SJSA1 (cell line): Measurements from ENCODE around the gene FOXL2. TPM values are rescaled to one million over a fixed set of nuclear protein-coding genes. Genes with fewer than 3 reads are reported as not detected.

Source experiments
- DNase-seq, 2 experiments: peaks; one replicate each; pipeline ENCODE4 v3.0.0-alpha.2; 2015 to 2020; ENCODE audit warnings: low spot score in 2 of 2, low read depth in 1 of 2
- H3K27ac ChIP-seq: fragments of 250-450 bp; sonication (Bioruptor Pico); 2 replicates; pipeline ENCODE4 v1.5.1; 2020; ENCODE audit warnings: mild to moderate bottlenecking, moderate library complexity
- H3K27me3 ChIP-seq: fragments of 250-450 bp; sonication (Bioruptor Pico); replicated peaks from 2 replicates; pipeline ENCODE4 v1.5.1; 2020; ENCODE audit warnings: mild to moderate bottlenecking, moderate library complexity
- H3K36me3 ChIP-seq: fragments of 250-450 bp; sonication (Bioruptor Pico); 2 replicates; pipeline ENCODE4 v1.5.1; 2020; ENCODE audit warnings: mild to moderate bottlenecking
- H3K4me1 ChIP-seq: fragments of 250-450 bp; sonication (Bioruptor Pico); replicated peaks from 2 replicates; pipeline ENCODE4 v1.6.1; 2021; ENCODE audit warnings: mild to moderate bottlenecking
- H3K4me3 ChIP-seq: fragments of 250-450 bp; sonication (Bioruptor Pico); 2 replicates; pipeline ENCODE4 v1.5.1; 2020; ENCODE audit warnings: mild to moderate bottlenecking
- H3K9me3 ChIP-seq: fragments of 250-450 bp; sonication (Bioruptor Pico); replicated peaks from 2 replicates; pipeline ENCODE4 v1.5.1; 2020; ENCODE audit warnings: mild to moderate bottlenecking
- total RNA-seq: library from RNA; depleted of rRNA; stranded (reverse); fragments of >200 nt; shearing (Covaris generic); gene quantifications from 2 replicates; pipeline ENCODE4 v1.2.3, GENCODE V29; 2014; rRNA removed

Gene FOXL2
- not detected in 2 replicates for total RNA-seq

DNA sequence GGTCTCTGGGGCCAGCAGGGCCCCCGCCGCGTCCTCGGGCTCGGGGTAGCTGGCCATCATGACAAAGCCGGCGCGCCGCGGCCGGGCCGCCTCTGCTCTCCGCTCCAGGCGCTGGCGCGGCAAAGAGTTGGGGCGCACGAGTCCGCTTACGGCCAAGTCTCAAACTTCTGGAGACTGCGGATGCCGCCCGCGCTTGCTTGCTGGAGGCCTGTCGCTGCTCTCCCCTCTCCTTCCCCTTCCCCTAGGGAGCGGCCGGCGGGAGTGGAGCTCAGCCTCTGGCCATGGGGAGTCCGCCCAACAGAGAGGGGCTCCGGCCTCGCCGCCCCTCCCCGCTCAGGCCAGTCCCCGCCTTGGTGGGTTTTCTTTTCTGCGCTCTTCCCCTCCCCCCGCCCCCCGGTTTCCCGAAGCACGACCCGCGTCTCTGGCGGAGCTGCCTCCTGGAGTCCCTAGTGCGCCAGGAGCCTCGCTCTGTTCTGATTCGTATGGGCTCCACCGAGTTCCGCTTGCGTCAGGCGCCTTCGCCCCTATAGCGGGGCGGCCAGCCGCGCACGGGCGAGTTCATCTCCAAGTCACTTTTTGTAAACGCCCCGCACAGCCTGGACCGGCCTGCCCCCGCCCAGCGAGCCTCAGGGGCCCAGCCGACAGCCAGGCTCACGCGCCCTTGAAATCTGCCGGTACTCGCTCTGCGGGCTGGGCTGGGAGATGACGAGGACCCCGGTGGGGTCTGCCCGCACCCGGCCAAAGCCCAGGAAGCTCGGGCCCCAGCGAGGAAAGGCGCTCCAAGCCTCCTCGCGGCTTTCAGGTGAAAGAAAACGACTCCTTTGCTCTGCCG is at the start of gene FOXL2, which contains the start of gene FOXL2NB:
Gene FOXL2, minus strand, starts transcription at position 475 of the 832 bp plus-strand sequence. Its CDS starts 415 bp downstream, at position 60.
Gene FOXL2NB, plus strand, starts transcription at position 555 of the 832 bp plus-strand sequence. Its CDS starts 148 bp downstream, at position 703.
- H3K4me1 ChIP-seq, result peaks cover 27% of the 10 kb centered on the region
- H3K4me3 ChIP-seq, result peak within 1 kb of the TSS; percentile 17
- peaks cover 87% of the 10 kb centered on the region for H3K27me3 ChIP-seq
- no peak within 1 kb of the TSS for H3K27ac ChIP-seq
- no peaks in the 10 kb centered on the region for H3K36me3 ChIP-seq
- H3K9me3 ChIP-seq, result peaks cover 10% of the 10 kb centered on the region
- no peak for DNase-seq

DNA sequence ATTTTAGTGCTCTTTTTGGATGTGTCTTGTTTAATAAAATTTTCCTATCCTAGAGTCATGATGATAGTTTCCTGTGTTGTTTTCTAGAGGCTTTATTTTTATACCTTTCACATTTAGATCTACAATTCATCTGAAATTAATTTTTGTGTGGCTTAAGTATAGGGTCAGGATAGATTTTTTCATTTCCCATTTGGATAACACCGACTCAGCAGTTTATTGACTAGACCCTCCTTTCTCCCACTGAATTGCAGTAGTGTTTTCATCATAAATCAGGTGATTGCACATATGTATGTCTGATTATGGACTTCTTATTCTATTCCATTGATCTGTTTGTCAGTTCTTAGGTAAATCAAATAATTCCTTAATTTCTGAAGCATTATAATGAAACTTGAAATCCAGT is 48.8 kb upstream of the FOXL2 start:
- Histone ChIP-seq H3K27ac (no peak overlapping the region), H3K27me3 (no peaks in the 10 kb centered on the region; the same call in 1 of the 2 replicates), H3K36me3 (no peaks in the 10 kb centered on the region), H3K9me3 (no peaks in the 10 kb centered on the region), H3K4me1 (no peaks in the 10 kb centered on the region), H3K4me3 (no peak overlapping the region)
- no peak for DNase-seq

DNA sequence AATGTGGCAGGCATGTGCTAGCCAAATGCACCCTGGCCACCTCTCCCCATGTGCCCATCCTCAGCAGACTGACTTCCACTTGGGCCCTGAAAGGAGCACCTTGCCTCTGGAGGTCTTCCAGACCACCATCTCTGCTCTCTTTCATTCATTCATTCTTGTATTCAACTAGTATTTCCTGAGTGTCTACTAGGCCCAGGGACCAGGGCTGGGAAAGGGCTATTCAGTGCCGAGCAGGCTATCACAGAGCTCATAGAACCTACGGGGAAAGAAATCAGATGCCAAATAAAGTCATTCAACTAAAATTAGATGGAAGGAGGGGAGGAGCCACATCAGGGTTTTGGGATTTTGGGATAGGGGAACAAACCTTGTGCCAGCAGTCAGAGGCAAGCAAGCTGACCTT is 40.2 kb upstream of the FOXL2 start:
- H3K27me3 ChIP-seq, result no peaks in the 10 kb centered on the region
- H3K9me3 ChIP-seq, result no peaks in the 10 kb centered on the region
- DNase-seq, result no peak
- H3K36me3 ChIP-seq, result no peaks in the 10 kb centered on the region
- no peak overlapping the region for H3K4me3 ChIP-seq
- no peaks in the 10 kb centered on the region for H3K4me1 ChIP-seq
- H3K27ac ChIP-seq, result no peak overlapping the region

DNA sequence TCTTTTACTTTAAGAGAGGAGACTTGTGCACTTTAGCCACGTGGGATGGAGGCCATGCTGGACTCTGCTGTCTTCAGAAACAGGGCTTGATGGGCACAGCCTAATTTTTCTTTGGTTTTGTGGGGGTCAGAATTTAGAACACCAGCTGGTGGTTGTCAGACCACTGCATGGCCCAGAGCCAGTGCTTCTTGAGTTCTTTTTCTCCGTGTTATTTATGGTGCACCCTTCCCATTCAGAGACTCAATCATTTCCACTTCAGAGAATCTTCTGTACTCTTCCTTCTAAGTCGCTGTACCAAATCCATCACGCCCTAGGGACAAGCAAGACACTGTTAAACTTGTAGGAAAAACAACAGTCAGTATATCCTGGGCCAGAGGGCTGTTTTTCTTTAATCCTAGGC is 39.0 kb upstream of the FOXL2 start:
- no peak overlapping the region for H3K4me3 ChIP-seq
- H3K9me3 ChIP-seq, result no peaks in the 10 kb centered on the region
- H3K27ac ChIP-seq, result no peak overlapping the region
- no peak for DNase-seq
- H3K36me3 ChIP-seq, result no peaks in the 10 kb centered on the region
- H3K4me1 ChIP-seq, result no peaks in the 10 kb centered on the region
- H3K27me3 ChIP-seq, result no peaks in the 10 kb centered on the region

DNA sequence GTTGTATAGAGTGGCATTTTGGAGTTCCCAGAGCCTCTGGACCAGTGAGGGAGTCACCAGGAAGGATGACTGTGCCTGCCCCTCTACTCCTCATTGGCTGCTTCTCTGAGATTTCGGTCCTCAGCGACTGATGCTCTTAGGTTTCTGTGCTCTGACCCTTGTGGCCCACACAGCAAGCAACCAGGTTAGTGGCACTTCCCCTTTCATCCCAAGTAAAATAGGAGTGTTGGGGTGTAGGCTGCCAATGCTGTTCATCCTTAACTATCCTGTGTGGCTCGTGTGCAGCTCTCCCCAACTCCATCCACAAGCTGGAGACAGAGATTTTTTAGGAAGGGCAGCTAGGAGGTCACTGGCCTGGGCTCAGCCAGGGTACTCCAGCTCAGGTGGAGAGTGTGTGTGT is 37.9 kb upstream of the FOXL2 start:
- Histone ChIP-seq H3K4me1 (peaks cover 7% of the 10 kb centered on the region), H3K36me3 (no peaks in the 10 kb centered on the region), H3K27ac (no peak overlapping the region), H3K4me3 (no peak overlapping the region), H3K9me3 (no peaks in the 10 kb centered on the region), H3K27me3 (no peaks in the 10 kb centered on the region)
- DNase-seq, result no peak

DNA sequence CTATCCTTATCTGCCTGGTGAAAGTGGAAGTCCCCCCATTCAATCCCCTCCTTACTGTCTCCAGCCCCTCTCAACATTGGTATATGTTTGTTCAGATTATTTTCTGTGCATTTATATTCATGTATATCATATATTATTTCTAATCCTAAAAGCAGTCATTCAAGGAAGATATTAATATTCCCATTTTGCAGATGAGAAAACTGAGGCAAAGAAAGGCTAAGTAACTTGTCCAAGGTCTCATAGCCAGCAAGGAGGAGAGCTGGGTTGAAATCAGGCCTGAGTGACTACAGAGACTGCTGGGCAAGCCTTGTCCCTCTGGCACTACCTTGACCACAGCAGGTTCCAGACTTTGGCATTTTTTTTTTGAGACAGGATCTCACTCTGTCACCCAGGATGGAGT is 29.1 kb upstream of the FOXL2 start:
- H3K36me3 ChIP-seq, result no peaks in the 10 kb centered on the region

DNA sequence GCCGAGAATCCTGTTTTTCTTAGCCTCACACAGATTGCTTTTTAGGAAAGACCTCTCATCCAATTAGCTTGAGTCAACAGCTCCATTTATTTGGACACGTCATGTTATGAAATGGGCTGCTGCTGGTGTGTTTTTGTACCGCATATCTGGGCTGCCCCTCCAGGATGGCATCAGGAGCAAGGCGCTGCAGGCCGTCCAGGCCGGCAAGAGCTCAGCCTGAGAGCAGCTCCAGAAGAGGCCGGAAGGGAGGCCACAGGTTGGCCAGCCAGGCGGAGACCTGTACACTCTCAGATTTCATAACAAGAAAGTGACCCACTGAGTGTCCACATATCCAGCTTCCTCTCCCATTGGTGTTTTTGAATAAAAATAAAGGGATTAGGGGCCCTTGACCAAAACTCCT is 28.4 kb upstream of the FOXL2 start:
- Histone ChIP-seq H3K36me3 (no peaks in the 10 kb centered on the region), H3K9me3 (no peaks in the 10 kb centered on the region)
- DNase-seq, result no peak

More for the DNA sequence above, 29.1 kb upstream of the FOXL2 start:
- Histone ChIP-seq H3K27me3 (no peaks in the 10 kb centered on the region), H3K4me3 (no peak overlapping the region), H3K9me3 (no peaks in the 10 kb centered on the region), H3K27ac (no peak overlapping the region), H3K4me1 (peaks cover 7% of the 10 kb centered on the region)
- DNase-seq, result no peak

DNA sequence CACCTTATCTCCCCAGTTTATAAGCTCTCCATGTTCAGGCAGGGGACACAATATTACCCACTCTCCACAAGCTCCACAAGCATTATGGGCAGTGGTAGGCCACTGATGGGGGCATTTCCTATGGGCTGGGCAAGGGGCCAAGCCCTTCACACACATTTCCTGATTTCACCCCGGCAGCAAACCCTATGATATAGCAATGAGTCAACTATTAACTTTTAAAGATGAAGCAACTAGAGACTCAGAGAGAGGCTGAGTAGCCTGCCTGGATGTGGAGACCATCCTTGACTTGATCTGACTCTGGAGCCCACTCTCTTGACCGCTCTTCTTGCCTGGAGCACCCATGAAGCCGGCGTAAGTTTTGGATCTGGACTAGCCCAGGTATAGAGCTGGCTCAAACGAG is 27.5 kb upstream of the FOXL2 start:
- no peaks in the 10 kb centered on the region for H3K27me3 ChIP-seq
- no peak overlapping the region for H3K27ac ChIP-seq
- no peaks in the 10 kb centered on the region for H3K9me3 ChIP-seq
- H3K36me3 ChIP-seq, result no peaks in the 10 kb centered on the region
- no peak overlapping the region for H3K4me3 ChIP-seq
- no peaks in the 10 kb centered on the region for H3K4me1 ChIP-seq
- no peak for DNase-seq

More for the DNA sequence above, 28.4 kb upstream of the FOXL2 start:
- Histone ChIP-seq H3K4me3 (no peak overlapping the region), H3K27me3 (no peaks in the 10 kb centered on the region), H3K4me1 (peaks cover 5% of the 10 kb centered on the region), H3K27ac (no peak overlapping the region)

DNA sequence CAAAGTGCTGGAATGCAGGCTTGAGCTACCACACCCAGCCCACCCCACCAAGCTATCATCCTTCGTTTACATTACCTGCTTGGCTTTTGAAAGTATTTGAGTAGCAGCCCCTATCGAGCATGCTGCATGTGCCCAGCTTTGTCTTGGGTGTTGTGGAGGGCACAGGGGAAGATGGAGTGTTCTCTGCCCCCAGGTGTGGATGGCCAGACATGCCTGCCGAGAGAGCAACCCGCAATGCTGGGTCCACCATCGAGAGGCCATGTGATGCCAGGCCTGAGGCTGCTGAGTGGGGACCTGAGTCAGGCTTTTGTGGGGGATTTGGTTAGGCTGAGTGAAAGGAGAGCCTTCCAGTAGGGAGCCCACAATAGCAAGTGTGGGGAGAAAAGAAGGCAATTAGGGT is 26.0 kb upstream of the FOXL2 start:
- H3K27me3 ChIP-seq, result no peaks in the 10 kb centered on the region
- no peak overlapping the region for H3K27ac ChIP-seq

DNA sequence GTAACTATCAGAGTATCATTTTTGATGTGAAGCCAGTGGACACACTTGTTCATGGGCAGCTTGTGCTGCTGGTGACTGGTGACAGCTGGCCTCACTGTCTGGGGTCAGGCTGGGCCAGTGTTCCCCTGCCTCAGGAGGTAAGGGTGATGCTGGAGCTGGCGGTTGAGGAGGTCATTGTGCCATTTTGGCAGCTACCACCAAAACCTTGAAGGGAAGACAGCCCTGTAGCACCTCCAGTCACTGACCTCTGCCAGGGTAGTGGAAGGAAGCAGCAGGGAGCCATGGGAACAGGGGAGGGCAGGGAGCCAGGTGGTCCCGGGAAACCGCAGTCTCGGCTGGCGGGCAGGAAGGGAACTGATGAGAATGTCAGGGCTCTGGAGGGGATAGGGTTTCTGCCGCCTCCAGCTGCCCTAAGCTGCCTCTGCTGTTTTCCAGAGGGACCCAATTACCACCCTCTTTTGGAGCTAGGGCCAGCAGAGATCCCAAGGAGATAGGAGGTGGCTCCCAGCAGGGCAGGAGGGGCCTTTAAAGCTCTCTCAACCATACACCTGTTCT is 24.9 kb upstream of the FOXL2 start:
- Histone ChIP-seq H3K4me3 (no peak overlapping the region), H3K27ac (no peak overlapping the region), H3K36me3 (no peaks in the 10 kb centered on the region), H3K4me1 (no peaks in the 10 kb centered on the region), H3K9me3 (no peaks in the 10 kb centered on the region), H3K27me3 (no peaks in the 10 kb centered on the region)
- DNase-seq, result no peak

More for the DNA sequence above, 26.0 kb upstream of the FOXL2 start:
- Histone ChIP-seq H3K4me1 (no peaks in the 10 kb centered on the region), H3K9me3 (no peaks in the 10 kb centered on the region), H3K36me3 (no peaks in the 10 kb centered on the region), H3K4me3 (no peak overlapping the region)
- DNase-seq, result no peak

DNA sequence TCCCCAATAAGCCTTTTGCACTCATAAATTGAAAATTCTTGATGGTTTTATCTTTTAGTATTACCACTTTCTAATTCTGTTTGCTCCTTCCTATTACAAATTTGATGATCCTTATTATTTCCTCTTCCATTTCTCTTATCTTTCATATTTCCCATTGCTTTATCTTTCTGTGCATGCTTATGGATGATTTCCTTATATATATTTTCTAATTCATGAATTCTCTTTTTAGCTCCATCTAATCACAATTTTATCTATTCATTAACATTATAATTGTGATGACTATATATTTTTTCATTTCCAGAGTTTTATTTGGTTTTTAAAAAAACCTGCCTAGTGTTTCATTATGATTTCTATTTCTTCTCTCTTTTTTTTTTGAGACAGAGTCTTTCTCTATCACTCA is 18.0 kb upstream of the FOXL2 start:
- no peaks in the 10 kb centered on the region for H3K36me3 ChIP-seq
- peaks cover 8% of the 10 kb centered on the region for H3K4me1 ChIP-seq
- no peak overlapping the region for H3K27ac ChIP-seq
- H3K4me3 ChIP-seq, result no peak overlapping the region
- DNase-seq, result no peak
- peaks cover 10% of the 10 kb centered on the region for H3K27me3 ChIP-seq
- no peaks in the 10 kb centered on the region for H3K9me3 ChIP-seq

DNA sequence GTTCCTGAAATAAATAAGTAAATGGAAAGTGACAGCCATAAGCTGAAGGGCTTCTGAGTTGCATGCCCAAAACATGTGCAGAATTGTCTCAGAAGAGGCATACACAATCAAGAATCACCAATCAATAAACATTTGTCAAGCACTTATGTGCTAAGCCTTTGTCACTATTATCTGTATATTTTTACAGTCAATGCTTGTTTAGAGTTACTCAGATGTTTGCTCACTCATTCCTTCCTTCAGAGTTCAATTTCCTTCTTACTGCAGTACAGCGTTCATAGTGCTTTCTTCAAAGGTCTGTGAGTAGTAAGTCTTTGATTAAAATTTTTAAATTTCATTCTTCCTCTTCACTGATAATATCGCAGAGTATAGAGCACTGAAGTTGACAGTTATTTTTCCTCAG is 17.3 kb upstream of the FOXL2 start:
- H3K36me3 ChIP-seq, result no peaks in the 10 kb centered on the region
- peaks cover 8% of the 10 kb centered on the region for H3K4me1 ChIP-seq
- H3K27ac ChIP-seq, result no peak overlapping the region
- H3K9me3 ChIP-seq, result no peaks in the 10 kb centered on the region
- H3K27me3 ChIP-seq, result peaks cover 11% of the 10 kb centered on the region
- no peak for DNase-seq
- no peak overlapping the region for H3K4me3 ChIP-seq

DNA sequence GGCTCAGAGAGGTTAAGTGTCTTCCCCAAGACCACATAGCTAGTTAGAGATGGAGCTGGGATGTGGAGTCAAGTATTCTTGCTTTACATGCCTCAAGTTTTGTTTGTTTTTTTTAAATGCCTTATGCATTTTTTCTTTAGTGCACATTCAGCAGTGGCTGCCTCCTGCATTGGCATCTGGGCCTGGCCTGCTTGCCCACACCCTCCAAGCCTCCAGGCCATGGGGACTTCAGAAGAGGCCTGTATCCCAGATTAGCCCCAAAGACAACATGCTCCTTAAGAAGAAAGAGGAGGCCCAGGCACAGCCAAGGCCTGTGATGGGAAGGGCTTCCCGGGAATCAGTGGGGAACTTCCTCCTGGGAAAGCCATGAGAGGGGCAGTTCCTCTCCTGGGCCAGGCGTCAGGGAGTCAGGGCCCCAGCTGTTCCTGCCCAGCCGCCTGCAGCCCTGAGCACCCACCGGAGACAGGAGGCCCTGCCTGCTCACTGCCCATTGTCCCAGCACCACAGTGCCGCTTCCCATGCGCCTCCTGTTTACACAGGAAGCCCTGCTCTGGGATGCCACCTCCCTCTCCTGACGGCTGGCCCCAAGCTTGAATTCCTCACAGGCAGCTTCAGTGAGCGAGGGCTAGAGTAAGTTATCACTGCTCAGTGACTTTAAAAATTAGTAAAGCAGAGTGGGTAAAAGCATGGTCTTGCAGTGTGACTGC is 16.1 kb upstream of the FOXL2 start:
- DNase-seq, result no peak
- no peaks in the 10 kb centered on the region for H3K36me3 ChIP-seq
- peaks cover 8% of the 10 kb centered on the region for H3K4me1 ChIP-seq
- H3K27me3 ChIP-seq, result peaks cover 17% of the 10 kb centered on the region
- H3K4me3 ChIP-seq, result no peak overlapping the region
- no peak overlapping the region for H3K27ac ChIP-seq
- H3K9me3 ChIP-seq, result no peaks in the 10 kb centered on the region

DNA sequence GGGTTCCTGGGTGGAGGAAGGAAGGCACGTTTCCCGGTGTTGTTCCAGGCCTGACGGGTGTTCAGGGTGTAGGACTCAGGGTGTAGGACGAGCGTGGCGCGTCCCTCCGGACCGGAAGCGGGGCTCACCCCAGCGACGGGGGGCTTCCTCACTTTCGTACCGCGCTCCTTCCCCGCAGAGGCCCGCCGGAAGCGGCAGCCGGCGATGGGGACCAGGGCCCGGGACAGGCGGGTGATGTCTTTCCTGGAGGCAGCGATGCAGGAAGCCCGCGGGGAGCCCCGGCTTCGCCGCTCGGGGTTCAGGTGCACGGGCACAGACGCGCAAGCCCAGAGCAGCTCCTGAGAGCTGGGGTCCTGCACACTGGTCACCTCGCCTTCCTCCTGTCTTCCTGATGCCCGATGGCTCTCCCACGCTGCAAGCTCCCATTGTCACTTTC is 13.5 kb upstream of the FOXL2 start:
- Histone ChIP-seq H3K36me3 (no peaks in the 10 kb centered on the region), H3K27me3 (peaks cover 34% of the 10 kb centered on the region), H3K4me1 (peaks cover 8% of the 10 kb centered on the region), H3K27ac (no peak overlapping the region), H3K4me3 (no peak overlapping the region), H3K9me3 (no peaks in the 10 kb centered on the region)
- no peak for DNase-seq
